GM10847 (cell line): ENCODE results near the gene DDHD1.

ENCODE experiments used
- POLR2A ChIP-seq: IDR thresholded peaks from 2 replicates; pipeline ENCODE4 v1.6.1; 2011; ENCODE audit not compliant: insufficient read length; ENCODE audit errors: extremely low read depth

The DDHD1 gene

DNA sequence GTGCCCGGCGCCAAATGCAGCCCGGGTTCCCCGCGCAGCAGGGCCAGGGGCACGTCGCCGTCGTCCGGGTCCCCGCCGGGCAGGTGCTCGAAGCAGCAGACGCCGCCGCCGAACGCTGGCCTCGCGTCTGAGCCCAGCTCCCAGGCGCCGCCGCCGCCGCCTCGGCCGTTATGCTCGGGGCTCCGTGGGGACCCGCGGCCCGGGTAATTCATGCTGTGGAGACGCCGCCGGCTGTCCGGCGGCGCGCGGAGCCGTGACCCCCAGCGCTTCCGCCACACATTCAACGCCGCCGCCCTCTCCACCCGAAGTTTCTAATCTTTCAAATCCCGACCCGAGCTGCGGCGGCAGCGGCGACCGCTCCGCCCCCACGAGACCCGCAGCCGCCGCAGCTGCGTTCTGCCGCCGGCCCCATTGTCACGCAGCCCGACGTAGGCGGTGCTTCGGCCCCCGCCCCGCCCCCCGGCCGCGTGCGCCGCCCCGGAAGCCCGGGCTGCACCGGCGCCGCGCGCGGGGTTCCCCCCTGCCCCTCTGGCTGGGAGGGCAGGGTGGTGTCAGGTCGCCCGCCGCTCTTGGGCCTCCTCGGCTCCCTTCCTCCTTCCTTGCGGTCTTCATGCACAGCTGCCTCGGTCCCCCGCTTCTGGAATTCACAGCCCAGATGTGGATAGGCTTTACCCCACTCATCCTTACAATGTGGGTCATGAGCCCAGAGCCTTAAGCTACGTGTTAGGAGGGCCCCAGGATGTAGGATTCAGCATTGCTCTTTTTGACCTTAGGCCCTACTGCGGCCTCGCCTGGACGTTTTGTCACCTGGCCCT is at the start of gene DDHD1:
Gene DDHD1, minus strand, starts transcription at position 437 of the 815 bp plus-strand sequence. Its CDS starts 225 bp downstream, at position 212.
- peak; percentile 76 for TF ChIP-seq POLR2A

DNA sequence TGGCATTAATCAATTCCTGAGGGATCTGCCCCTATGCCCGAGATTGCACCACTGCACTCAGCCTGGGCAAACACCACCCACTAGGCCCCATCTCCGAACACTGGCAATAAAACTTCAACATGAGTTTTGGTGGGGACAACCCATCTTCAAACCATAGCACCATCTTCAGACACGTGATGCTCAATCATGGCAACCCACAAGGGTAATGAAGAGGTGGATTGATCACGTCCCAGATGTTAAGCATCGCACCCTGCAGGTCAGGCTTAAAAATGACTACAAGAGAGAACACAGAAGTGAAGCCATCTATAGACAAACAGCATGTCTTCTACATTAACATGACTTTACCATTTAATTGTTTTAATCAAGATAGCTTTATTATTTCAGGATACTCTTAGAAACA is 42.8 kb upstream of the DDHD1 start:
- no peak for TF ChIP-seq POLR2A

DNA sequence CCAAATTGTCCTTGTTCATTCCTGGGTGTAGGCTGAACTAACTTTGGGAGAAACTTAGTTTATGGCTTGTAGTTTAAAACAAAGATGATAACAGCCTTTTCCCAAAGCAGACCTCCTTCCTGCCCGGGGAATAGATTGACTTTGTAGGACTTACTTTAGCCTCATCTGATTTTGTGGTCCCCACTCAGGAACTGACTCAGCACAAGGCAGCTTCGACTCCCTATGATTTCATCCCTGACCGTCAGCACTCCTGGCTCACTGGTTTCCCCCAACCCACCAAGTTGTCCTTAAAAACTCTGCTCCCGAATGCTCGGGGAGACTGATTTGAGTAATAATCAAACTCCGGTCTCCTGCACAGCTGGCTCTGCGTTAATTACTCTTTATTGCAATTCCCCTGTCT is 40.1 kb upstream of the DDHD1 start:
- TF ChIP-seq POLR2A: no peak

DNA sequence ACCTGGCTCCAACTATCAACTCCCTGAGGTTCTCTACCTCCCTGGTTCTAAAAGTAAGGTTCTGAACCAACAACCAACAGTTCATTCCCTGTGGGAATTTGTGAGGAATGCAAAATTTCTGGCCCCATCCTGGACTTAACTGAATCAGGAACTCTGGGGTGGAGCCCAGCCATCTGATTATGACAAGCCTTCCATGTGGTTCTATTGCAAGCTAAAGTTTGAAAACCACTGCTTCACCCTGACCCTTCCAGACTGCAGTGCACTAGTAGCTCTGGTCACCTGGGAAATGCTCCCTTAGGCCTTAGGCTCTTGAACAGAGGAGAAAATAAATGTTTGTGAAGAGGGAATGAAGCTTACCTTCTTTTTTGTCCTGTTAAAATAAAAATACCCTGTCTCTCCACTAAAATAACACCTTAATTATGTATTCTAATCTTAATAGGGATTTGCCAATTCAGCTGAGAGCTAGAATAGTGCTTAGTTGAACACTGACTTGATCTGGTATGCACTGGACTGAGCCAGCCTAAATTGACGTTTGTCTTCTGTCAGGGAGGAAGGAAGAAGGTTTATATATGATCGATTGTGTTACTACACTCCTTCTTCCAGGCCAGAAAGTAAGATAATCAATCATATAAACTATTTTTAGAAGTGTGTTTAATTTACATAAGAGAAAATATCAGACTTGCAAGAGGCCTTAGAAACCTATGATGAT is 39.1 kb upstream of the DDHD1 start:
- no peak for TF ChIP-seq POLR2A

DNA sequence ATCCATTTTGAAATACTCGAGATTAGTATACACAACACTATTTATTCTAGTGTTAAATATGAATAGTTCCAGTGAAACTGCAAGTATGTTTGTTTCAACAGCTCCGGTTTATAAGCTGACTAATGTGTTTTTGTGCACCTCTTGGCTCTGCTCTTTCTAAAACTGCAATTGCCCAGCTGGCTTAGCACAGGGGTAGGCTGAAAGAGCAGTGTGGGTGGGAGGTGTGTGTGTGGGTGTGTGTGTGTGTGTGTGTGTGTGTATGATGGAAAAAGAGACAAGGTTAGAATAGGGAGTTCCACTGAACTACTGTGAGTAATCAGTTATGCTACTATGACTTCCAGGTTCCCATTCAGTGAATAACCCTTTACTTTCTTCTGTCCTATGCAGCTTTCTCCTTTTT is 37.8 kb upstream of the DDHD1 start:
- no peak for TF ChIP-seq POLR2A

DNA sequence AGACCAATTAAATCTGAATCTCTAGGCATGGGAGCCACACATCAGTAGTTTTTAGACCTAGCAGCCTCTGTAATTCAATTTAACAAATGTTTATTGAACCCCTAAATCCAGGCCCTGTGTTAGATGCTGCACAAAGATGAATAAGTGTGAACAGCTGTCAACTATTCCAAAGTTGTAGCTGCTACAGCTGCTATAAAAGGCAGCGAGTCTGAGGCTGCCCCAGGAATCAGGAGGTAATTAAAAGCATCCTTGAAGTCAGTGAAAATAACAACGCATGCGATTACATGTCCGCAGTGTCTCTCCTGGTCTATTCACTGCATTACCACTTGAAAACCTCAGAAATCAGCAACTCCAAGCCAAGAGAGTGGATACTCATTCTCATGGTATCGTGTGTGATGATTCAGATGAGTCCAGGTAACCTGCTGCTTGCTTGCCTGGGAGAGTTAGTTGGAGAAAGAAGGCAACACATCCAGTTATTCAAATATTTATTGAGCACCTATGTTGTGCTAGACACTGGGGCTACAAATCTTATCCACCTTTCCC is 34.9 kb upstream of the DDHD1 start:
- TF ChIP-seq POLR2A: no peak

DNA sequence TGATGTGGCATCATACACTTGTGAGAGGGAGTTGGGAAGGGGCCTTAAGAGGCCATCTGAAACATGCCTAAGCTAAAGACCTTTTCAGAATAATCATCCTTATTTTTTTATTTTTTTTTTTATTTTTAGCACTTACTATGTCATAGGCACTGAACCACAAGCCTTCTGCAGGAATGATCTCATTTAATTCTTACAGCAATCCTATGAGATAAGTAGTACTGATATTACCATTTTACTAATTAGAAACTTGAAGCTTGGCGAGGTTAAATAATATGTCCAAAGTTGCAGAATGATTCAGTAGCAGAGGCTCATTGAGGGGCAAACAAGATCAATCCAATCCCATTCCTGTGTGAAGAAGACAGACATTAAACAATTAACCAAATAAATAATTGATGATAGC is 33.4 kb upstream of the DDHD1 start:
- TF ChIP-seq POLR2A: no peak

DNA sequence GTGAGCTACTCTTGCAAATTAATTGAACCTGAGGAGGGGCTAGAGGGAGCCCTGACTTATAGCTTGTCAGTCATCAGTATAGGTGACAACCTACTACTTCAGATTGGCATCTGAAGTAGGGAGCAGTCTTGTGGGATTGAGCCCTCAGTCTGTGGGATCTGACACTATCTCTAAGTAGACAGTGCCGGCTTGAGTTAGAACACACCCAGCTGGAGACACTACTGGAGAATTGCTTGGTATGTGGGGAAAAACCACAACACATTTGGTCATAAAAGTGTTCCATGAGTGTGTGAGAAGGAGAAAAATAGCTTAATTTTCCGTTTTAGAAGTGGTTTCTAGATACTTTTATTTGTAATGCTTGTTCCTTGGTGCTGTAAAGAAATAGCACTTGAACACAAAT is 30.5 kb upstream of the DDHD1 start:
- no peak for TF ChIP-seq POLR2A

DNA sequence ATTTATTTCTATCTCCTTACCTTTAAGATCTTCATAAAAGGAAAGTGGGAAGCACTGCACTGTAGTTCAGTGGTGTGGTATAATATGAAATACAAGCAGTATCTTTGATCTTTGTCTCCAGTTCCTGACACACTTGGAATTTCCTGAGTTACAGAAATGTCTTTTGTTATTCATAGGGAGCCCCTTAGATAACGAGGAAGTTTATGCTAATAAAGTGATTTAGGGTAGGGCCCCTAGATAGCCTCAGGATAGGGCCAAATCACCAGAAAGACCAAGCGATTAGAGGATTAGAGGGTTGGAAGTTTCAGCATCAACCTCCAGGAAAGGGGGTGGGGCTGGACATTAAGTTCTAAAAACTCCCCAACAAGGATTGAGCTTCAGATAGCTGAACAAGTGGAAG is 29.9 kb upstream of the DDHD1 start:
- TF ChIP-seq POLR2A: no peak

DNA sequence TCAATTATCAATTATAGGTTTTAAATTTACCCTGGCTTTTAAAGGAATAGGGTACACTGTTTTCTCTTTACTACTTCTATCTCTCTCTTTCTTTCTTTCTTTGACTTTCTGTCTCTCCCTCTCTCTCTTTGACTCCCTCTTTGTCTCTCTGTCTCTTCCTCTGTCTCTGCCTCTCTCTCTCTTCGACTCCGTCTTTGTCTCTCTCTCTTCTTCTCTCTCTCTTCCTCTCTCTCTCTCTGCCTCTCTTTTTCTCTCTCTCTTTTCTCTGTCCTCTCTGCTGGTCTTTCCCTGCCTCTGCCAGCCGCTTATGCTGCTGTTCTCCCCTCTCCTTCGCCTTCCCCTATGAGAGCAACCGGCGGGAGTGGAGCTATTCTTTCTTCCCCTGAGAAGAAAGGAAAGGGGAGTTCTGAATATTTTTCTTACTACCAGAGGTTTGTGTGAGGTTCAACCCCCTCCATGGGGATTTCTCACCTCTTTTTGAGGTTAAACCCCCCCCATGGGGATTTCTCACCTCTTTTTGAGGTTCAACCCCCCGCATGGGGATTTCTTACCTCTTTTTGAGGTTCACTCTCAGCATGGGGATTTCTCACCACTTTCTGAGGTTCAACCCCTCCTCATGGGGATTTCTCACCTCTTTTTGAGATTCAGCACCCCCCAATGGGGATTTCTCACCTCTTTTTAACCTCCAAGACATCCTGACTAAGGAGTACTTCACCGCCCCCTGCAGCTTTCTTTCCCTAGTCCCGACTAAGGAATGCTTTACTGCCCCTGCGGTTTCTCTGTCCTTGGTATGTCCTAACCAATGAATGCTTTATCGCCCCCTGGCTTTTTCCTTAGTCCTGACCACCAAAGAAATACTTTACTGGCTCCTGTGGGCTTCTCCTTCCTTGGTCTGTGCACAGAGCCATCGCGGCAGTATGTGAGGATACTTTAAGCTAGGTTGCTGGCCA is 27.4 kb upstream of the DDHD1 start:
- no peak for TF ChIP-seq POLR2A

DNA sequence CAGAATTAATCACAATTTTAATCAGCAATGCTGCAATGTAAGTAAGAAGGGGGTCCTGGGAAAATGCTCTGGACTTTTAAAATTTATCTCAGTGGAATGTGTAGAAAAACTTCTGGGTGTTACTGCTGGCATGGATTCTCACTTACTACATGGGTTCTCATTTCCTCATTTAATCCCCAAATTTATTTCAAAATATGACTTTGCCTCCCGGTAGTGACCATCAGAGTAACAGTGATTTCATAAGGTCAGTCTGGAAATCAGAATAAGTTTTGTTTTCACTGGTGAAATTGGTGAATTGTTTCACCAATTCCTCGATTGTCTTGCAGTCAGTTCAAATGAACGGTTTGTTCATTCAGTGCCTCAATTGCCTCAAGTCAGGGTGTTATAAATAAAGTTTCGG is 22.3 kb upstream of the DDHD1 start:
- no peak for TF ChIP-seq POLR2A

DNA sequence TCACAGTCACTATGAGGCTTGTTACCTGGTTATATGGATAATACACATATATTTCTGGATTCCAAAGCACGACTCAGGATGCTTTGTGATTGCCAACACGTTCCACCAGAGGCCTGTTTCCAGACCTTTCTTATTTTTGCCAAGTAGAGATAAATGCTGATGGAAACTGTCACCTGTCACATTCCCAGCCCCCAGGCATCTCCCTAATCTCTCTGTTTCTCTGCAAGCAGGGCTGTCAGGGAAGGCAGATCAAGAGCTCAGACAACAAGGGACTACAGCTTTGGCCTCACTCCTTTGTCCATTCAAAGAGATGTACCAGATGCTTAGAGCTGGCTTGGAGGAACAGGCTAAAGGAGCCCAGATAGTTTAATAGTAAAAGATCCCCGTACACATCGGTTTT is 21.8 kb upstream of the DDHD1 start:
- no peak for TF ChIP-seq POLR2A

DNA sequence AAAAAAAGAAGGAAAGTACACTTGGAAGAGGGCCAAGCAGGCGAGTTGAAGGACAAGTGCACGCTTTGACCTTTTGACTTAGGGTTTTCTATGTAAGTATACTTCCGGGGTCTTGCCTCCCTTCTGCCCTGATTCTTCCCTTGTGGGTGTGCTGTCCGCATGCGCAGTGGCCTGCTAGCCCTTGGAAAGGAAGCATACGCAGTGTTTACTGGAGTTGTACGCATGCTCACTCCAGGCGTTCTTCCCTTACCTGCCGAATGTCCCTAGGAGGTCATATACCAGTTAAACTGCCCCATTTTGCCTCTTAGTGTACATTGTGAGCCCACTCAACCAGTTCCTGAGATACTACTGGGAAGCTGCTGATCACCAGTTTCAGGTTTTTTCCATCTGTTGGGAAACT is 15.7 kb upstream of the DDHD1 start:
- no peak for TF ChIP-seq POLR2A

DNA sequence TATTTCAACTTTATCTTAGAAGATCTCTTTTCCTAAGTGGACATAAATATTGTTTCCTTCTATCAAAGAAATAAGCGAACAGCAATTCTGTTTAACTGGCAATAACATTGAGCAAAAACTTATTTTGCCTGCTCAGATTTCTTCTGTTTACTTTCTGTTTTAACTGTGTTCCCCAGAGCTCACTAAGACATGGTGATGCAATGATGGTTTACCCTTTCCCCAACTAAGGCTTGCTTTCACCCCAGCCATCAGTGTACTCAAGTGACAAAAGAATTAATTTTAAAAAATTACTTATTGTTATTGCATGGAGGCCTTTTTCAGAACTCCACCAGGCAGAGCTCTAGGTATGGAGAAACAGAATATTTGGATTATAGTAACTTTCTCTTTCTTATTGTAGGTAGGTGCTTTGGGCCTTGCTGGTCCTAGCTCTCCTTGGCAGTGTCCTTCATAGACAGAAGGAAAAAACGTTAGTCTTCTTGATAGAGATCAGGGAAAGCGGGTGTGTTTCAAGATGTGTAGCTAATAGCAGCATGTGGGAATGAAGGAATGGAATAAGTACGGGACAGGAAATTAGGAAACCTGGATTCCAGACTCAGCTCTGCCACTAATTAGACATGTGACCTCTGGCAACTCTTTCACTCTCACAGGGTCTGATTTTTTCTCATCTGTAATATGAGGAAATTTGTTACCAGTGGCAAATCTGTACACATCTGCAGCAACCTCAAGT is 14.6 kb upstream of the DDHD1 start:
- no peak for TF ChIP-seq POLR2A
